Endothelial cell (in vitro differentiated cells): ENCODE data around the gene USP34. TPM values are rescaled to one million over a fixed set of nuclear protein-coding genes. Genes with fewer than 3 reads are reported as not detected.

Source experiments
- DNase-seq: peaks from one replicate; pipeline ENCODE4 v3.0.0; 2021; ENCODE audit warnings: low spot score
- H3K27ac Mint-ChIP-seq: one replicate; pipeline ENCODE4 v1.8.0; 2021; ENCODE audit warnings: mixed read lengths, inconsistent platforms; ENCODE audit not compliant: unreplicated experiment
- H3K27me3 Mint-ChIP-seq: one replicate; pipeline ENCODE4 v1.8.0; 2021; ENCODE audit warnings: mild to moderate bottlenecking, moderate library complexity, mixed read lengths, inconsistent platforms; ENCODE audit not compliant: unreplicated experiment
- H3K36me3 Mint-ChIP-seq: one replicate; pipeline ENCODE4 v1.8.0; 2021; ENCODE audit warnings: mild to moderate bottlenecking, low read depth, mixed read lengths, inconsistent platforms; ENCODE audit not compliant: unreplicated experiment
- H3K4me1 Mint-ChIP-seq: one replicate; pipeline ENCODE4 v1.8.0; 2021; ENCODE audit warnings: mild to moderate bottlenecking, mixed read lengths, inconsistent platforms; ENCODE audit not compliant: unreplicated experiment
- H3K4me3 Mint-ChIP-seq: one replicate; pipeline ENCODE4 v1.8.0; 2021; ENCODE audit warnings: mild to moderate bottlenecking, mixed read lengths, inconsistent platforms; ENCODE audit not compliant: unreplicated experiment
- H3K9me3 Mint-ChIP-seq: one replicate; pipeline ENCODE4 v1.8.0; 2021; ENCODE audit warnings: mixed read lengths, inconsistent platforms; ENCODE audit not compliant: unreplicated experiment
- total RNA-seq: library from RNA; stranded (reverse); fragmentation: NEBNext Ultra II Directional; extraction: Animal tissue kit (Norgen Biotek cat#: 25700); gene quantifications from one replicate; pipeline ENCODE4 v1.2.1, GENCODE V29; 2021; ENCODE audit not compliant: unreplicated experiment
- TF ChIP-seq, protein P1 (sequence below): fragments of 200-600 bp; sonication (generic); IDR thresholded peaks from one replicate; pipeline ENCODE4 v1.5.0; 2021; ENCODE audit warnings: antibody characterized with exemption; ENCODE audit not compliant: unreplicated experiment

Gene USP34
- total RNA-seq, 1 donor from 2014 or later = 97.4 TPM

DNA sequence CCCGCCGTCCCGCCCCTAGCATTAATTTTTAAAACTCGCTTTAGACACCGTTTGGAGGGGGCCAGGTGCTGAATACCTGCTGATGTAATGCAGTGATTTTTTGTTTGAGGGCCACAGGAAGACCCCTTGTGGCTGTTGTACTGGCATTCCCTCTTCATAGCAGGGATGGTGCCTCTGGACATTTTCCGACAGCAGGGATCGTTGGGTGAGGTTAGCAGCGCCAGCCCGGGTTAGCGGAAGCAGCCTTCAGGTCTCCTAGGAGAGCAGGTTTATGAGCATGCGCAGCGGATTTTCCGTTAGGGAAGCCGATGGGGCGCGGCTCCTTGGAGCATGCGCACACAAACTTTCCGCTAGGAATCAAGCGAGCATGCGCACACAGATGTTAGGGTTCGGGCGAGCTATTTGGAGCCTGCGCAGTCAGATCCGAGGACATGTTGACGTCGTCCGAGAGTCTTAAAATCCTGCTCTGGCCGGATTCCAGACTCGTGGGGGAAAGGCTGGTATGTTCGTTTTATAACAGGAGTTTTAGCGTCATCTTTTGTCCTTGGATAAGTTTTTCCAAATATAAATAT lies 326.1 kb downstream of the USP34 start:
- Mint-ChIP-seq H3K4me1 (peaks cover 3% of the 10 kb centered on the region), H3K27ac (peak overlapping the region; percentile 98), H3K36me3 (peaks cover 11% of the 10 kb centered on the region), H3K9me3 (no peaks in the 10 kb centered on the region), H3K4me3 (peak overlapping the region; percentile 86), H3K27me3 (peaks cover 7% of the 10 kb centered on the region)
- TF ChIP-seq, protein P1, sequence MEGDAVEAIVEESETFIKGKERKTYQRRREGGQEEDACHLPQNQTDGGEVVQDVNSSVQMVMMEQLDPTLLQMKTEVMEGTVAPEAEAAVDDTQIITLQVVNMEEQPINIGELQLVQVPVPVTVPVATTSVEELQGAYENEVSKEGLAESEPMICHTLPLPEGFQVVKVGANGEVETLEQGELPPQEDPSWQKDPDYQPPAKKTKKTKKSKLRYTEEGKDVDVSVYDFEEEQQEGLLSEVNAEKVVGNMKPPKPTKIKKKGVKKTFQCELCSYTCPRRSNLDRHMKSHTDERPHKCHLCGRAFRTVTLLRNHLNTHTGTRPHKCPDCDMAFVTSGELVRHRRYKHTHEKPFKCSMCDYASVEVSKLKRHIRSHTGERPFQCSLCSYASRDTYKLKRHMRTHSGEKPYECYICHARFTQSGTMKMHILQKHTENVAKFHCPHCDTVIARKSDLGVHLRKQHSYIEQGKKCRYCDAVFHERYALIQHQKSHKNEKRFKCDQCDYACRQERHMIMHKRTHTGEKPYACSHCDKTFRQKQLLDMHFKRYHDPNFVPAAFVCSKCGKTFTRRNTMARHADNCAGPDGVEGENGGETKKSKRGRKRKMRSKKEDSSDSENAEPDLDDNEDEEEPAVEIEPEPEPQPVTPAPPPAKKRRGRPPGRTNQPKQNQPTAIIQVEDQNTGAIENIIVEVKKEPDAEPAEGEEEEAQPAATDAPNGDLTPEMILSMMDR = no peak
- peak; percentile 96 for DNase-seq

DNA sequence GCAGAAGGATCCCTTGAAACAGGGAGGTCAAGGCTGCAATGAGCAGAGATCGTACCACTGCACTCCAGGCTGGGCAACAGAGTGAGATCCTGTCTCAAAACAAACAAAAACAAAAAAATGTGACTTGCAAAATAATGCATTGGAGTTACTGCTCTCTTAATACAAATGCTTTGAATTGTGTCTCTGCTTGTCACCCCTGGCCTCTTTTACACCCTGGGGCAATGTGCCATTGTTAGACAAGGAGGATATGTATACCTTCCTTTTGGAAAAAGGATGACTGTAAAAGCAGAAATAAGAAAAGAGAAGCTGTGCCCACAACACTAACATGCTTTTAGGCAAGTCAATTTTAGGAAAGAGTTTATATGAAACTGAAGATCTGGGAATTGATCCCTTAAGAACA lies 329.7 kb downstream of the USP34 start:
- no peak for DNase-seq
- no peaks in the 10 kb centered on the region for H3K36me3 Mint-ChIP-seq
- TF ChIP-seq, protein P1 = no peak
- H3K27me3 Mint-ChIP-seq = peaks cover 7% of the 10 kb centered on the region
- peaks cover 3% of the 10 kb centered on the region for H3K4me1 Mint-ChIP-seq
- no peaks in the 10 kb centered on the region for H3K9me3 Mint-ChIP-seq
- H3K27ac Mint-ChIP-seq = no peak overlapping the region
- H3K4me3 Mint-ChIP-seq = no peak overlapping the region

DNA sequence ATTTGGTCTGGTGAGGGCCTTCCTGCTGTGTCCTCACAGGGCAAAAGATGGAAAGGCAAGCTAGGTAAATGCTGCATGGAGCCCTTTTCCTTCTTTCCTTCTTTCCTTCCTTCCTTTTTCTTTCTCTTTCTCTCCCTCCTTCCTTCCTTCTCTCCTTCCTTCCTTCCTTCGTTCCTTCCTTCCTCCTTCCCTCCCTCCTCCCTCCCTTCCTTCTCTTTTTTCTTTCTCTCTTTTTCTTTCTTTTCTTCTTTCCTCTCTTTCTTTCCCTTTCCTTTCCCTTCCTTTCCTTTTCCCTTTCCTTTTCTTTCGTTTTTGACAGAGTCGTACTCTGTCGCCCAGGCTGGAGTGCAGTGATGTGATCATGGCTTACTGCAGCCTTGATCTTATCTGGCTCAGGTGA lies 332.0 kb downstream of the USP34 start:
- peaks cover 5% of the 10 kb centered on the region for H3K27me3 Mint-ChIP-seq
- no peak overlapping the region for H3K4me3 Mint-ChIP-seq
- DNase-seq = no peak
- no peak overlapping the region for H3K27ac Mint-ChIP-seq
- H3K9me3 Mint-ChIP-seq = no peaks in the 10 kb centered on the region
- TF ChIP-seq, protein P1 = no peak
- H3K36me3 Mint-ChIP-seq = no peaks in the 10 kb centered on the region
- no peaks in the 10 kb centered on the region for H3K4me1 Mint-ChIP-seq

Other genes with a start within 250 kb of the USP34 start
- 138 TPM for gene XPO1, start 67.3 kb upstream of the USP34 start, total RNA-seq